Ascending aorta (tissue), 2 donors: ENCODE results near the gene E2F6. TPM values are rescaled to one million over a fixed set of nuclear protein-coding genes. Genes with fewer than 3 reads are reported as not detected.

Experiments
- DNase-seq, 2 donors: peaks; one replicate each; pipeline ENCODE4 v3.0.0-alpha.2; 2019; ENCODE audit warnings: low spot score in 2 of 2
- H3K27ac ChIP-seq, 2 donors: fragments of 200-600 bp; sonication (generic); one replicate each; pipeline ENCODE4 v1.5.1; 2016 to 2017; ENCODE audit warnings: mild to moderate bottlenecking in 1 of 2
- H3K27me3 ChIP-seq: fragments of 200-600 bp; sonication (generic); one replicate; pipeline ENCODE4 v1.5.1; 2017
- H3K36me3 ChIP-seq, 2 donors: fragments of 200-600 bp; sonication (generic); one replicate each; pipeline ENCODE4 v1.5.1; 2016
- H3K4me1 ChIP-seq, 2 donors: fragments of 200-600 bp; sonication (generic); one replicate each; pipeline ENCODE4 v1.5.1; 2016 to 2017; ENCODE audit warnings: mild to moderate bottlenecking in 1 of 2
- H3K4me3 ChIP-seq, 2 donors: fragments of 200-600 bp; sonication (generic); one replicate each; pipeline ENCODE4 v1.5.1; 2016 to 2017; ENCODE audit warnings: mild to moderate bottlenecking in 1 of 2
- H3K9me3 ChIP-seq, 2 donors: fragments of 200-600 bp; sonication (generic); one replicate each; pipeline ENCODE4 v1.5.1; 2016
- CTCF ChIP-seq, 3 experiments: fragments of 200-600 bp in 2 of 3; fragments of 450-650 bp in 1 of 3; sonication (generic) in 2 of 3; IDR thresholded peaks; one replicate each; pipeline ENCODE4 v1.5.1; 2016 to 2019; ENCODE audit warnings: antibody characterized with exemption in 3 of 3, mild to moderate bottlenecking in 1 of 3, moderate library complexity in 1 of 3
- intact Hi-C: fragments of 100-400 bp; cut with DNase I; formaldehyde crosslinking; loops from one replicate; pipeline ENCODE4 v1.15.1; 2023
- total RNA-seq: library from RNA; depleted of rRNA; stranded (reverse); fragments of >200 nt; gene quantifications from one replicate; pipeline ENCODE4 v1.1.0, GENCODE V29; 2016

E2F6 gene
- total RNA-seq, 1 donor from 2014 or later, result 1.9 TPM

- intact Hi-C loops, result no loop called here
- DNase-seq, result no peak
- Histone ChIP-seq H3K36me3 (no peaks in the 10 kb centered on the region), H3K9me3 (no peaks in the 10 kb centered on the region), H3K4me3 (no peak overlapping the region), H3K4me1 (no peaks in the 10 kb centered on the region), H3K27ac (no peak overlapping the region), H3K27me3 (no peaks in the 10 kb centered on the region)
- TF ChIP-seq CTCF (IDR thresholded peaks at IDR 0.05), result no peak
Observed at GRCh38 chr2:11419781-11420180, 46.2 kb downstream of the E2F6 start.

- intact Hi-C loops, result no loop called here
- no peak overlapping the region for H3K4me3 ChIP-seq
- no peak overlapping the region for H3K27ac ChIP-seq
- no peak for DNase-seq
- peak in 1 of 3 experiments; percentile 15 for TF ChIP-seq CTCF (IDR thresholded peaks at IDR 0.05)
- no peaks in the 10 kb centered on the region for H3K4me1 ChIP-seq
- H3K9me3 ChIP-seq, result no peaks in the 10 kb centered on the region
- H3K36me3 ChIP-seq, result no peaks in the 10 kb centered on the region
- H3K27me3 ChIP-seq, result no peaks in the 10 kb centered on the region
Observed at GRCh38 chr2:11417946-11418585, 47.9 kb downstream of the E2F6 start.

- Histone ChIP-seq H3K27ac (no peak overlapping the region), H3K4me3 (no peak overlapping the region), H3K36me3 (no peaks in the 10 kb centered on the region), H3K4me1 (no peaks in the 10 kb centered on the region), H3K27me3 (no peaks in the 10 kb centered on the region), H3K9me3 (no peaks in the 10 kb centered on the region)
- intact Hi-C loops, result no loop called here
- no peak for TF ChIP-seq CTCF (IDR thresholded peaks at IDR 0.05)
- no peak for DNase-seq
Observed at GRCh38 chr2:11416931-11417330, 49.0 kb downstream of the E2F6 start.

- H3K4me3 ChIP-seq, result no peak overlapping the region
- no peaks in the 10 kb centered on the region for H3K27me3 ChIP-seq
- no peak for DNase-seq
- intact Hi-C loops, result no loop called here
- no peaks in the 10 kb centered on the region for H3K4me1 ChIP-seq
- no peaks in the 10 kb centered on the region for H3K36me3 ChIP-seq
- TF ChIP-seq CTCF (IDR thresholded peaks at IDR 0.05), result no peak
- no peaks in the 10 kb centered on the region for H3K9me3 ChIP-seq
- no peak overlapping the region for H3K27ac ChIP-seq
Observed at GRCh38 chr2:11416186-11416585, 49.8 kb downstream of the E2F6 start.

- Histone ChIP-seq H3K4me3 (no peak overlapping the region), H3K27ac (no peak overlapping the region), H3K4me1 (no peaks in the 10 kb centered on the region), H3K9me3 (no peaks in the 10 kb centered on the region), H3K27me3 (no peaks in the 10 kb centered on the region), H3K36me3 (no peaks in the 10 kb centered on the region)
- no peak for TF ChIP-seq CTCF (IDR thresholded peaks at IDR 0.05)
- intact Hi-C loops, result no loop called here
- DNase-seq, result no peak
Observed at GRCh38 chr2:11414372-11415124, 51.4 kb downstream of the E2F6 start.
